PC-3 (cell line): ENCODE data around the gene SLC25A12. TPM values are rescaled to one million over a fixed set of nuclear protein-coding genes. Genes with fewer than 3 reads are reported as not detected.

Experiments used
- ATAC-seq: fragments of 200-7000 bp; cut with Tn5 transposase; 2 replicates; pipeline ENCODE4 v1.9.1; 2020; ENCODE audit warnings: mild to moderate bottlenecking, moderate library complexity
- BruUV-seq: library from RNA; stranded (reverse); fragments of 400-500 nt; replicated peaks from 2 replicates; lab custom pipeline; 2021; lab: Mats Ljungman, UMichigan
- CTCF ChIA-PET: fragments of 300-600 bp; sonication (Branson Sonifier 250); formaldehyde crosslinking; loops from one replicate; lab custom pipeline; 2022; ENCODE audit warnings: antibody characterized with exemption; lab: Charles Lee
- POLR2A ChIA-PET: fragments of 300-600 bp; sonication (Branson Sonifier 250); formaldehyde crosslinking; loops from one replicate; lab custom pipeline; 2022; ENCODE audit warnings: antibody characterized with exemption; ENCODE audit not compliant: unreplicated experiment; lab: Charles Lee
- DNase-seq: peaks from one replicate; pipeline ENCODE4 v3.0.0-alpha.2; 2015
- H2AFZ ChIP-seq: fragments of 300-600 bp; sonication (generic); 2 replicates; pipeline ENCODE4 v1.6.0; 2016; ENCODE audit warnings: antibody characterized with exemption, low read length
- H3F3A ChIP-seq: fragments of 300-600 bp; sonication (generic); one replicate; pipeline ENCODE4 v1.6.0; 2017; ENCODE audit warnings: antibody characterized with exemption, low read length, control low read depth, mild to moderate bottlenecking; ENCODE audit not compliant: unreplicated experiment
- H3K27ac ChIP-seq: fragments of 300-600 bp; sonication (generic); 2 replicates; pipeline ENCODE4 v1.5.1; 2016; ENCODE audit warnings: mild to moderate bottlenecking, low read length
- H3K27me3 ChIP-seq: fragments of 300-600 bp; sonication (generic); 2 replicates; pipeline ENCODE4 v1.6.1; 2016; ENCODE audit warnings: low read length, mixed read lengths
- H3K36me3 ChIP-seq: fragments of 300-600 bp; sonication (generic); 2 replicates; pipeline ENCODE4 v1.6.1; 2016; ENCODE audit warnings: low read depth, mixed run types, low read length, mixed read lengths
- H3K4me1 ChIP-seq: fragments of 300-600 bp; sonication (generic); 2 replicates; pipeline ENCODE4 v1.5.1; 2016; ENCODE audit warnings: low read length; ENCODE audit not compliant: insufficient read depth
- H3K4me2 ChIP-seq: fragments of 300-600 bp; sonication (generic); 2 replicates; pipeline ENCODE4 v1.6.0; 2016; ENCODE audit warnings: low read length
- H3K4me3 ChIP-seq: fragments of 300-600 bp; sonication (generic); 2 replicates; pipeline ENCODE4 v1.5.1; 2016; ENCODE audit warnings: mild to moderate bottlenecking, low read length, mixed read lengths
- H3K79me2 ChIP-seq: fragments of 300-600 bp; sonication (generic); 2 replicates; pipeline ENCODE4 v1.6.1; 2017; ENCODE audit warnings: low read length, mixed read lengths
- H3K9ac ChIP-seq: fragments of 300-600 bp; sonication (generic); 2 replicates; pipeline ENCODE4 v1.6.0; 2016; ENCODE audit warnings: mild to moderate bottlenecking, low read length
- H3K9me2 ChIP-seq: fragments of 300-600 bp; sonication (generic); replicated peaks from 2 replicates; pipeline ENCODE4 v1.6.1; 2016; ENCODE audit warnings: mixed run types, low read length, mixed read lengths
- H3K9me3 ChIP-seq: fragments of 300-600 bp; sonication (generic); 2 replicates; pipeline ENCODE4 v1.6.1; 2016; ENCODE audit warnings: low read length, mixed read lengths
- H4K20me1 ChIP-seq: fragments of 300-600 bp; sonication (generic); 2 replicates; pipeline ENCODE4 v1.6.1; 2016; ENCODE audit warnings: low read length, mixed read lengths
- CTCF ChIP-seq: fragments of 300-600 bp; sonication (generic); conservative IDR thresholded peaks from 2 replicates; pipeline ENCODE4 v1.5.1; 2017; ENCODE audit warnings: antibody characterized with exemption, low read depth, mild to moderate bottlenecking, low read length
- EZH2 ChIP-seq: fragments of 300-600 bp; sonication (generic); IDR thresholded peaks from one replicate; pipeline ENCODE4 v1.6.1; 2017; ENCODE audit warnings: antibody characterized with exemption, mild to moderate bottlenecking, low read length; ENCODE audit not compliant: unreplicated experiment
- EZH2phosphoT487 ChIP-seq: fragments of 300-600 bp; sonication (generic); IDR thresholded peaks from 2 replicates; pipeline ENCODE4 v1.6.1; 2018; ENCODE audit warnings: mild to moderate bottlenecking, antibody characterized with exemption, low read length, borderline replicate concordance
- intact Hi-C: fragments of 100-400 bp; cut with micrococcal nuclease; formaldehyde crosslinking; loops from 2 replicates; pipeline ENCODE4 v1.9.0; 2023
- total RNA-seq: library from RNA; depleted of rRNA; stranded (reverse); fragments of >200 nt; gene quantifications from 2 replicates; pipeline ENCODE4 v1.2.3, GENCODE V29; 2014

The SLC25A12 gene
- total RNA-seq, 1 experiment from 2014 or later = 18.4 TPM

DNA sequence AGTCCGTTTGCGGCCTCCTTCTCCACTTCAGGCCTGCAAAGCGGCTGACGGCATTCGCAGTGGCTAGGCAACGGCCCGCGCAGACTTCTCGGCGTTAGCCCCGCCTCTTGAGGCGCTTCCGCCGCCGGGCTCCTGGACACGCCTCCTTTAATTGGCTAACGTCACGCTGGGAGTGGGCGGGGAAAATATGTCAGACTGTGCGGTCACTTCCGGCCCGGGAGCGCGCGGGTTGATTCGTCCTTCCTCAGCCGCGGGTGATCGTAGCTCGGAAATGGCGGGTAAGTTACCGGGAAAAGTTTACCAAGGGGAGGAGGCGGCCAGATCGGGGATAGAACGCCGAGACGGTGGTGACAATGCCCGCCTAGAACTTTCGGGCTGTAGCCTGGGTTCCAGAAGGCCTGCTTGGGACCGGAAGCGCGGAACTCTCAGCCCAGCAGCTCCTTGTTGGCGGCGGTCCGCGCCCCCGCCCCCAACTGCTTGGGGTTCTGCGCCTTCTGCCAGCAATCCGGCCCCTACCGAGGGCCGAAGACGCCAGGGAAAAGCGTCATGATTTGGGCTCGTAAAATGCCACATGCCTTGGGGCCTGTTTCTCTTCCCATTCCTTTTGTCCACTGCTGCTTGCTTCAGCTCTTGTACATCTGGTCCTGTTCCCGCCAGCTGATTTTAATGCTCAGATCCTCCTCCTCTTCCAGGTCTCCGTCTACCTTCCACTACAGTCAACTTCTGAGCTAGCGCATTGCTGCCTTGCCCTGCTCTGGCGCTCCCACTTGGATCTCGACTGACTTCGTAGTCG lies 28.4 kb upstream of the SLC25A12 start, which contains the start of gene HAT1:
Gene HAT1, plus strand, starts transcription at position 232 of the 793 bp plus-strand sequence. Its CDS starts 40 bp downstream, at position 272.
- Histone ChIP-seq H3K4me1 (peaks cover 19% of the 10 kb centered on the region), H3K36me3 (peaks cover 10% of the 10 kb centered on the region), H3K27me3 (no peaks in the 10 kb centered on the region), H3K9me3 (no peaks in the 10 kb centered on the region), H3K9me2 (no peaks in the 10 kb centered on the region), H4K20me1 (no peaks in the 10 kb centered on the region), H3F3A (no peaks in the 10 kb centered on the region), H3K27ac (peak within 1 kb of the TSS; percentile 72), H3K4me2 (peak within 1 kb of the TSS; percentile 86), H3K4me3 (peak within 1 kb of the TSS; percentile 86), H3K9ac (peak within 1 kb of the TSS; percentile 91), H2AFZ (peak within 1 kb of the TSS; percentile 98), H3K79me2 (peaks cover 47% of the 10 kb centered on the region)
- TF ChIP-seq CTCF (no peak), EZH2phosphoT487 (no peak), EZH2 (no peak)
- intact Hi-C loops = loop anchor here (2.0 to 5.0 kb wide), 4 partner anchors 28 to 215 kb away; partner anchors contain the start of genes DLX2 and SLC25A12
- TSS peak; percentile 78 for BruUV-seq
- ChIA-PET CTCF (interaction anchor here (0.5 to 0.9 kb wide), 2 partner anchors 35 to 173 kb away, joined by 3 to 4 read pairs; no protein-coding TSS in a partner anchor), POLR2A (interaction anchor here (0.5 to 0.6 kb wide), 5 partner anchors 83 to 1767 kb away, joined by 3 to 7 read pairs (median 3); partner anchors contain the start of gene DYNC1I2)
- peak; percentile 98 for DNase-seq
- ATAC-seq = peak; percentile 94

DNA sequence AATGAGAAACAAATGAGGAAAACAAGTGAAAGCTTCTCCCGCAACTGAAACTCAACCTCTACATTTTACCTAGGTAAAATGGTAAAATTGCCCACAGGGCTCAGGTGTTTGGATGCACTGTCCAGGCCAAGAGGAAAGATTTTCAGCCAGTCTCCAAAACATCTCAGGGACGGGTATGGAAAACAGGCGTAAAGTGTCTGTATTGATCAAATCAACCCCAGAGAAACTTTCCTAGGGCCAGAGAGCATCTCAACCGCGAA lies 27.9 kb upstream of the SLC25A12 start:
- Histone ChIP-seq H3K79me2 (peaks cover 42% of the 10 kb centered on the region), H4K20me1 (no peaks in the 10 kb centered on the region), H3K4me2 (peak overlapping the region; percentile 86), H3K9ac (peak overlapping the region; percentile 91), H3K4me1 (peaks cover 19% of the 10 kb centered on the region), H3K9me2 (no peaks in the 10 kb centered on the region), H3K4me3 (peak overlapping the region; percentile 86), H3K27me3 (no peaks in the 10 kb centered on the region), H3K9me3 (no peaks in the 10 kb centered on the region), H3K27ac (no peak overlapping the region), H3F3A (no peaks in the 10 kb centered on the region), H3K36me3 (peaks cover 5% of the 10 kb centered on the region), H2AFZ (peak overlapping the region; percentile 98)
- intact Hi-C loops = loop anchor here (2.0 to 5.0 kb wide), 4 partner anchors 27 to 215 kb away; partner anchors contain the start of genes DLX2 and SLC25A12
- POLR2A ChIA-PET = no interaction called here
- DNase-seq (no peak), ATAC-seq (peak; percentile 2; the same call in 1 of the 2 replicates)
- CTCF ChIA-PET = interaction anchor here (0.5 to 0.9 kb wide), 2 partner anchors 35 to 174 kb away, joined by 3 to 4 read pairs; no protein-coding TSS in a partner anchor
- TF ChIP-seq EZH2phosphoT487 = no peak
- TF ChIP-seq CTCF = no peak
- TF ChIP-seq EZH2 = no peak
- BruUV-seq = no TSS peak
